Loucy (cell line): ENCODE results near the gene SCN4A.

Experiments
- EZH2phosphoT487 ChIP-seq: fragments of 200-600 bp; IDR thresholded peaks from 2 replicates; pipeline ENCODE4 v1.6.1; 2018; ENCODE audit warnings: antibody characterized with exemption, mild to moderate bottlenecking, moderate library complexity, borderline replicate concordance
- TF ChIP-seq, protein P1 (sequence below): fragments of 200-600 bp; sonication (generic); conservative IDR thresholded peaks from 2 replicates; pipeline ENCODE4 v1.5.1; 2014; ENCODE audit warnings: mild to moderate bottlenecking, antibody characterized with exemption, low read length

DNA sequence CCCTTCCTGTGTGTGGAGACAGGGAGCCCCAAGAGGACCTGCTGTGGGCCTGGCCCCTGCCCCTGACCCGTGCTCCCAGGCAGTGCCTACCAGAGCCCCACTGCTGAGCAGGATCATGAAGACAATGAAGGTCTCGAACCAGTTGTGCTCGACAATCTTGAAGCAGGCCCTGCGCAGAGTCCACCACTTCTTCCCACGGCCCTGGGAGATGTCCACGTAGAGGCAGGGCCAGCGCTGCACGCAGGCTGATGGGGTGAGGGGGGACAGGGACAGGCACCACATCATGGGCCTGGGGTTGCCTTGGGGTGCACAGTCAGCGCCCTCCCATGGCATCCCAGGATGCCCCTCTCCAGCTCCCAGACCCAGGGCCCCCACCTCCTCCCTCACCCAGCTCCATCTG, 24.2 kb downstream of the SCN4A start:
- TF ChIP-seq, protein P1, sequence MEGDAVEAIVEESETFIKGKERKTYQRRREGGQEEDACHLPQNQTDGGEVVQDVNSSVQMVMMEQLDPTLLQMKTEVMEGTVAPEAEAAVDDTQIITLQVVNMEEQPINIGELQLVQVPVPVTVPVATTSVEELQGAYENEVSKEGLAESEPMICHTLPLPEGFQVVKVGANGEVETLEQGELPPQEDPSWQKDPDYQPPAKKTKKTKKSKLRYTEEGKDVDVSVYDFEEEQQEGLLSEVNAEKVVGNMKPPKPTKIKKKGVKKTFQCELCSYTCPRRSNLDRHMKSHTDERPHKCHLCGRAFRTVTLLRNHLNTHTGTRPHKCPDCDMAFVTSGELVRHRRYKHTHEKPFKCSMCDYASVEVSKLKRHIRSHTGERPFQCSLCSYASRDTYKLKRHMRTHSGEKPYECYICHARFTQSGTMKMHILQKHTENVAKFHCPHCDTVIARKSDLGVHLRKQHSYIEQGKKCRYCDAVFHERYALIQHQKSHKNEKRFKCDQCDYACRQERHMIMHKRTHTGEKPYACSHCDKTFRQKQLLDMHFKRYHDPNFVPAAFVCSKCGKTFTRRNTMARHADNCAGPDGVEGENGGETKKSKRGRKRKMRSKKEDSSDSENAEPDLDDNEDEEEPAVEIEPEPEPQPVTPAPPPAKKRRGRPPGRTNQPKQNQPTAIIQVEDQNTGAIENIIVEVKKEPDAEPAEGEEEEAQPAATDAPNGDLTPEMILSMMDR: no peak
- no peak for TF ChIP-seq EZH2phosphoT487
